GM12891 (cell line): ENCODE measurements around the gene OTUB1. TPM values are rescaled to one million over a fixed set of nuclear protein-coding genes. Genes with fewer than 3 reads are reported as not detected.
A peak's percentile ranks its signal among the peaks of the same experiment; 100 is the strongest.

Source experiments
- DNase-seq: peaks from one replicate; pipeline ENCODE4 v3.0.0; 2011; ENCODE audit warnings: low spot score; ENCODE audit not compliant: insufficient read length
- FAIRE-seq: peaks from 2 replicates; lab custom pipeline; 2011; peaks lifted over from hg19 to GRCh38; lab: Jason Lieb, UNC
- PAX5 ChIP-seq: IDR thresholded peaks from 2 replicates; pipeline ENCODE4 v1.6.1; 2011; ENCODE audit warnings: low read length, moderate library complexity, mild to moderate bottlenecking; ENCODE audit not compliant: insufficient read depth, severe bottlenecking
- POLR2A ChIP-seq: IDR thresholded peaks from 2 replicates; pipeline ENCODE4 v1.6.1; 2011; ENCODE audit warnings: low read depth, low read length, control low read depth
- POLR2AphosphoS5 ChIP-seq: IDR thresholded peaks from 2 replicates; pipeline ENCODE4 v1.6.1; 2011; ENCODE audit warnings: low read depth, low read length, control low read depth
- POU2F2 ChIP-seq: IDR thresholded peaks from 2 replicates; pipeline ENCODE4 v1.6.1; 2011; ENCODE audit warnings: low read depth, mild to moderate bottlenecking, control low read depth, low read length, moderate library complexity
- SPI1 ChIP-seq: IDR thresholded peaks from 2 replicates; pipeline ENCODE4 v1.6.1; 2011; ENCODE audit warnings: low read depth, low read length, control low read depth
- TAF1 ChIP-seq: IDR thresholded peaks from 2 replicates; pipeline ENCODE4 v1.6.1; 2011; ENCODE audit warnings: low read depth, low read length, control low read depth
- polyA plus RNA-seq: library from polyadenylated mRNA; unstranded; fragments of >200 nt; gene quantifications from one replicate; pipeline ENCODE4 v1.2.1, GENCODE V29; 2012; ENCODE audit warnings: low read depth, missing spikeins, inconsistent platforms; ENCODE audit not compliant: missing spikeins

OTUB1 gene
- polyA plus RNA-seq, result 96.4 TPM

- no peak for TF ChIP-seq SPI1
- peak; percentile 83 for TF ChIP-seq POLR2A
- peak; percentile 73; the same call in 1 of the 2 replicates for TF ChIP-seq POLR2AphosphoS5
- TF ChIP-seq TAF1, result peak; percentile 98
- TF ChIP-seq PAX5, result no peak
- TF ChIP-seq POU2F2, result peak; percentile 51; the same call in 1 of the 2 replicates
- DNase-seq, result peak; percentile 98
- FAIRE-seq, result peak; percentile 96
Observed at GRCh38 chr11:63986156-63986931, at the start of gene OTUB1. TSS of gene OTUB1 (plus strand) at chr11:63986438. CDS start at chr11:63986457, 19 bp downstream.

- no peak for DNase-seq
- TF ChIP-seq SPI1 (no peak), POU2F2 (no peak), TAF1 (no peak), POLR2AphosphoS5 (no peak), PAX5 (no peak), POLR2A (no peak)
- FAIRE-seq, result no peak
Observed at GRCh38 chr11:63937713-63938478, 48.3 kb upstream of the OTUB1 start.

GRCh38 chr11:63938479-63939396, 47.5 kb upstream of the OTUB1 start, which contains the start of gene NAA40:
TSS of gene NAA40 (plus strand) at chr11:63939002. CDS start at chr11:63939097, 95 bp downstream.
- peak; percentile 43; the same call in 1 of the 2 replicates for TF ChIP-seq POLR2A
- TF ChIP-seq TAF1, result no peak
- 0 out of 2 replicates have a peak, but pooled peaks have one; percentile 42 for TF ChIP-seq POLR2AphosphoS5
- TF ChIP-seq PAX5, result peak; percentile 32
- peak; percentile 98 for DNase-seq
- FAIRE-seq, result peak; percentile 96

GRCh38 chr11:63939397-63939891, 46.8 kb upstream of the OTUB1 start:
- peak; percentile 50 for FAIRE-seq
- no peak for TF ChIP-seq POLR2AphosphoS5
- no peak for TF ChIP-seq SPI1
- TF ChIP-seq POLR2A, result no peak
- no peak for TF ChIP-seq PAX5
- no peak for TF ChIP-seq TAF1
- TF ChIP-seq POU2F2, result no peak
- no peak for DNase-seq

GRCh38 chr11:63940786-63941185, 45.5 kb upstream of the OTUB1 start:
- FAIRE-seq, result peak; percentile 52
- no peak for DNase-seq
- TF ChIP-seq PAX5, result no peak
- peak; percentile 75 for TF ChIP-seq SPI1

GRCh38 chr11:63941901-63942300, 44.3 kb upstream of the OTUB1 start:
- DNase-seq (no peak), FAIRE-seq (no peak)
- TF ChIP-seq SPI1, result no peak
- no peak for TF ChIP-seq PAX5
- no peak for TF ChIP-seq POU2F2
- no peak for TF ChIP-seq POLR2A
- no peak for TF ChIP-seq POLR2AphosphoS5
- no peak for TF ChIP-seq TAF1

- TF ChIP-seq POU2F2, result no peak
- TF ChIP-seq POLR2AphosphoS5, result no peak
- TF ChIP-seq PAX5, result no peak
- TF ChIP-seq TAF1, result no peak
- DNase-seq (no peak), FAIRE-seq (no peak)
Observed at GRCh38 chr11:63942803-63943202, 43.4 kb upstream of the OTUB1 start.

- FAIRE-seq, result no peak
Observed at GRCh38 chr11:63944987-63945386, 41.3 kb upstream of the OTUB1 start.

GRCh38 chr11:63945477-63946163, 40.6 kb upstream of the OTUB1 start:
- no peak for DNase-seq
- TF ChIP-seq PAX5, result no peak
- no peak for TF ChIP-seq TAF1
- TF ChIP-seq SPI1, result no peak
- no peak for TF ChIP-seq POU2F2
- no peak for TF ChIP-seq POLR2AphosphoS5
- TF ChIP-seq POLR2A, result no peak
- peak; percentile 71 for FAIRE-seq

More at GRCh38 chr11:63944987-63945386, 41.3 kb upstream of the OTUB1 start:
- DNase-seq, result no peak
- TF ChIP-seq POU2F2, result no peak
- TF ChIP-seq TAF1, result no peak
- no peak for TF ChIP-seq POLR2A
- TF ChIP-seq PAX5, result no peak
- TF ChIP-seq SPI1, result no peak
